Activated T-helper 9 cell treated with anti-CD3 and anti-CD28 coated beads, Interleukin-2, amount 50 U/mL, for 16 hours (primary cell): ENCODE data around the gene NISCH.

ENCODE experiments used
- DNase-seq: peaks from one replicate; pipeline ENCODE4 v3.0.0-alpha.2; 2020; ENCODE audit warnings: low read depth

The NISCH gene

GRCh38 chr3:52455283-52456168, at the start of gene NISCH:
Gene NISCH, plus strand, starts transcription at chr3:52455604. Its CDS starts 38 bp downstream, at chr3:52455642.
- DNase-seq = peak; percentile 96

- no peak for DNase-seq
These were observed 49.2 kb upstream of the NISCH start for GRCh38 chr3:52406231-52406661.

GRCh38 chr3:52406791-52407510, 48.5 kb upstream of the NISCH start:
- DNase-seq = no peak

GRCh38 chr3:52407779-52408178, 47.6 kb upstream of the NISCH start:
- DNase-seq = no peak

- no peak for DNase-seq
These were observed 46.9 kb upstream of the NISCH start for GRCh38 chr3:52408466-52408865.

- DNase-seq = no peak
These were observed 39.6 kb upstream of the NISCH start for GRCh38 chr3:52415800-52416199.

GRCh38 chr3:52420388-52420787, 35.0 kb upstream of the NISCH start:
- no peak for DNase-seq

GRCh38 chr3:52422669-52423068, 32.7 kb upstream of the NISCH start:
- no peak for DNase-seq

- DNase-seq = no peak
These were observed 32.2 kb upstream of the NISCH start for GRCh38 chr3:52423173-52423572.

- DNase-seq = no peak
These were observed 27.0 kb upstream of the NISCH start for GRCh38 chr3:52428151-52429005.

GRCh38 chr3:52429031-52429430, 26.4 kb upstream of the NISCH start:
- DNase-seq = no peak

- DNase-seq = no peak
These were observed 25.5 kb upstream of the NISCH start for GRCh38 chr3:52429779-52430415.

- no peak for DNase-seq
These were observed 25.0 kb upstream of the NISCH start for GRCh38 chr3:52430416-52430810.

- no peak for DNase-seq
These were observed 23.8 kb upstream of the NISCH start for GRCh38 chr3:52431459-52432223.

GRCh38 chr3:52432225-52432624, 23.2 kb upstream of the NISCH start:
- no peak for DNase-seq

GRCh38 chr3:52432691-52433141, 22.7 kb upstream of the NISCH start:
- DNase-seq = no peak

- no peak for DNase-seq
These were observed 21.9 kb upstream of the NISCH start for GRCh38 chr3:52433328-52433995.

GRCh38 chr3:52433996-52434479, 21.4 kb upstream of the NISCH start:
- no peak for DNase-seq

GRCh38 chr3:52434491-52435115, 20.8 kb upstream of the NISCH start:
- DNase-seq = no peak
